T-helper 1 cell treated with Interleukin-12 subunit alpha and Interleukin-12 subunit beta and Interleukin-4 antibody, amounts not matched to agents 30 μg/mL and 1 μg/mL, for 36 hours (primary cell): ENCODE results near the gene IPPK.
"Not testable (repeated sequence)": the region's sequence is repeated elsewhere in the genome, so short reads cannot be mapped to it uniquely, and the experiment has no call there.

Experiments
- H3K27ac Mint-ChIP-seq: one replicate; pipeline ENCODE4 v1.8.0; 2021; ENCODE audit warnings: mild to moderate bottlenecking, mixed read lengths
- H3K27me3 Mint-ChIP-seq: one replicate; pipeline ENCODE4 v1.8.0; 2021; ENCODE audit warnings: low read depth, mixed read lengths
- H3K36me3 Mint-ChIP-seq: one replicate; pipeline ENCODE4 v1.8.0; 2021; ENCODE audit warnings: low read depth, mixed read lengths
- H3K4me1 Mint-ChIP-seq: one replicate; pipeline ENCODE4 v1.8.0; 2021; ENCODE audit warnings: low read depth, mixed read lengths
- H3K4me3 Mint-ChIP-seq: one replicate; pipeline ENCODE4 v1.8.0; 2021; ENCODE audit warnings: mild to moderate bottlenecking, moderate library complexity, mixed read lengths
- H3K9me3 Mint-ChIP-seq: one replicate; pipeline ENCODE4 v1.8.0; 2021; ENCODE audit warnings: mixed read lengths

Gene IPPK

DNA sequence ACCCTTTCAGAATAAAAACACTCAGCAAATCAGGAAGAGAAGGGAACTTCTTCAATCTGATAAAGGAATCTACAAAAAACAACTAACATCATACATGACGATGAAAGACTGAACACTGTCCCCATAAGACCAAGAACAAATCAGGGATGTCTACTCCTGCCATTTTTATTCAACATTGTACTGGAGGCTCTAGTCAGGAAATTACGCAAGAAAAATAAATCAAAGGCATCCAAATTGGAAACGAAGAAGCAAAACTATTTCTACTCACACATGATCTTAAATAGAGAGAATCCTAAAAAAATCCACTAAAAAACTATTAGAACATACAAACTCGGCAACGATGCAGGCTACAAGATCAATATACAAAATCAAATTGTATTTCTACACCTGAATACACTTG, 42.3 kb downstream of the IPPK start:
- peaks cover 36% of the 10 kb centered on the region for H3K36me3 Mint-ChIP-seq
- no peak overlapping the region for H3K27ac Mint-ChIP-seq
- H3K27me3 Mint-ChIP-seq = no peaks in the 10 kb centered on the region
- H3K4me3 Mint-ChIP-seq = no peak overlapping the region
- H3K4me1 Mint-ChIP-seq = peaks cover 9% of the 10 kb centered on the region
- no peaks in the 10 kb centered on the region for H3K9me3 Mint-ChIP-seq

DNA sequence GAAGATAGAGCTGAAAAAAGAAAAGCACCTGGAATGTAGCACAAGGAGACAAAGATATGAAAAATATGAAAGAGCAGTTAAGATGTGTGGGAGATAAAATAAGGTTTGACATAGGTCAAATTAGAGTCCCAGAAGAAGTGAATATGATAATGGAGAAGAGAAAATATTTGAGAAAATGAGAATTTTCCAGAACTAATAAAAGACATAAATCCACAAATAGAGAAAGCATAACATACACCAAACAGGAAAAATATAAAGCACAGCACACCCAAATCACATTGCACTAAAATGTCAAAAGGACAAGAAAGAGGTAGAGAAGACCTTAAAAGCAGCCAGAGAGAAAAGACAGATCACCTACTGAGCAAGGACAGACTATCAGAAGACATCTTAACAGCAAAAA, 43.4 kb downstream of the IPPK start:
- H3K27ac Mint-ChIP-seq = peak overlapping the region; percentile 5
- peaks cover 32% of the 10 kb centered on the region for H3K36me3 Mint-ChIP-seq
- H3K27me3 Mint-ChIP-seq = no peaks in the 10 kb centered on the region
- H3K9me3 Mint-ChIP-seq = no peaks in the 10 kb centered on the region
- H3K4me1 Mint-ChIP-seq = peaks cover under 1% of the 10 kb centered on the region
- no peak overlapping the region for H3K4me3 Mint-ChIP-seq

DNA sequence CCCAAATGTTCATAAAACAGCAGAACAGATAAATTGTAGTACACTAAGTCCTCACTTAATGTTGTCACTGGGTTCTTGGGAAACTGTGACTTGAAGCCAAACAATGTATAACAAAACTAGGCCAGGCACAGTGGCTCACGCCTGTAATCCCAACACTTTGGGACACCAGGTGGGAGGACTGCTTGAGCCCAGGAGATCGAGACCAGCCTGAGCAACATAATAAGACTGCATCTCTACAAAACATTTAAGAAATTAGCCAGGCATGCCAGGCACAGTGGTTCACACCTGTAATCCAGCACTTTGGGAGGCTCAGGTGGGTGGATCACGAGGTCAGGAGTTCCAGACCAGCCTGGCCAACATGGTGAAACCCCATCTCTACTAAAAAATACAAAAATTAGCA, 46.0 kb downstream of the IPPK start:
- not testable (repeated sequence) for H3K4me3 Mint-ChIP-seq, H3K4me1 Mint-ChIP-seq, H3K9me3 Mint-ChIP-seq, H3K27ac Mint-ChIP-seq, H3K27me3 Mint-ChIP-seq
- H3K36me3 Mint-ChIP-seq = peaks cover 30% of the 10 kb centered on the region

DNA sequence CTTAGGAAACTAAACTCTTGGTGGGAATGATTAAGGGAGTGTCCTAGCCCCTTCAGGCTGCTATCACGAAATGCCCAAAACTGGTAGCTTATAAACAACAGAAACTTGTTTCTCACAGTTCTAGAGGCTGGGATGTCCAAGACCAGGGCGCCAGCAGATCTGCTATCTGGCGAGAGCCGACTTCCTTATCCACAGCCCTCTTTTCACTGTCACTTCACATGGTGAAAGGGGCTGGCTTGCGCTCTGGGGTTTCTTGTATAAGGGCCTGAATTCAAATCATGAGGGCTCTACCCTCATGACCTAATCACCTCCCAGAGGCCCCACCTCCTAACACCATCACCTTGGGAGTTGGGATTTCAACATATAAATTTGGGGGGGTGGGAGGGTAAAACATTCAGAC, 49.1 kb downstream of the IPPK start:
- Mint-ChIP-seq H3K27me3 (no peaks in the 10 kb centered on the region), H3K4me3 (no peak overlapping the region), H3K27ac (no peak overlapping the region), H3K36me3 (peaks cover 17% of the 10 kb centered on the region), H3K4me1 (no peaks in the 10 kb centered on the region), H3K9me3 (no peaks in the 10 kb centered on the region)

DNA sequence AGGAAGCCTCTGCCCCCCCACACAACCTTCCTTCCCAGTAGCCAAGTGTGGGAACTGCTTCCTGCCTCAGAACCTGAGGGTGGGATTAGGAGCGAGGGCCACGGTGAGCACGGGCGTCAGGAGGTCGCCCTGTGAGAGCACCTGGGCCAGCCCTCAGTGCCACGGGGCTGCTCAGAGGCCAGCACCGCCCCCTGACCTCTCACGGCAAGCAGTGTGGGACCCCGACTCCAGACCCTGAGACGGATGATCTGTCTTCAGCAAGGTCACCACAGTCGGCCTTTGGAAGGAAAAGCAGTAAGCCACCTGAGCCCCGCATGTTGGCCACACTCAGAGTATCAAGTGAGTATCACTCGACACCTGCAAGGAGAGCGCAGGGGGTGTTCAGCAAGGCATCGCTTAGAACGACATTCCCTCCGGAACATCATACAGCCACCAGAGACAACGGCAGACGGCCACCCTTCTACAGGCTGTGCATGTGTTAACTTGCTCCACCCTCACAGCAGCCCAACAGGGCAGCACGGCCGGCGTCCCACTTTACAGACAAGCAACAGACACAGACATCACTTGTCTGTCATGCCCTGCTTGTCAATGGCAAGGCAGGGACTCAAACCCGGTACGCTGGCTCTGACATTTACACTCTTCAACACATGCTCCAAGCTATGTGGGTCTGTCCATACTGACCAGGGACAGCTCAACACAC, 50.2 kb downstream of the IPPK start:
- H3K27ac Mint-ChIP-seq = no peak overlapping the region
- no peaks in the 10 kb centered on the region for H3K27me3 Mint-ChIP-seq
- peaks cover 24% of the 10 kb centered on the region for H3K36me3 Mint-ChIP-seq
- H3K4me1 Mint-ChIP-seq = no peaks in the 10 kb centered on the region
- no peak overlapping the region for H3K4me3 Mint-ChIP-seq
- H3K9me3 Mint-ChIP-seq = no peaks in the 10 kb centered on the region

DNA sequence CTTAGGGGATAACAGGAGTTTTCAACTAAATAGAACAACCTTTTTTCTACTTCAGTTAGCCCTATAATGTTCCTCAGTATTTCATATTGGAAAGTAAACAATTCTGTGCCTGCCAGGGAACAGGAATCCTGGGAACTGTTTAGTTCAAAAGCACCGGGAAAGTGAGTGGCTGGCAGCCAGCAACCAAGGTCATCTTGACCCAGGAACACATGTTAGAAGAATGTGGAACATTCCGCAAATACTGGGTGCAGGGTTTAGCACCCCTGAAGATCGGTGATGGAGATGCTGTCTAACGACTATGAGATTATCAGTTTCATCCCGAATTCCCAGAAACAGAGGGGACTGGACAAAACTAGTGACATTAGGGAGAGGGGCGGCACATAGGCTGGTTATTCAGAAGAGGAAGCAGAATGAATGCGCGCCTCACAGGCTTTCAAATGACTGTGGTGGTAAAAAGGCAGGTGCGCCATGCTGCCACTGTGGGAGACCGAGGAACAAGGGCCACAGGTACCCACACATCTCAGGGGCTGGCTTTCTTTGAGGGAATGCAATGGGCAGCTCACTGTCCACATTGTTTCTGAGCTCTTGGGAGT, 51.2 kb downstream of the IPPK start:
- Mint-ChIP-seq H3K36me3 (peaks cover 31% of the 10 kb centered on the region), H3K4me1 (no peaks in the 10 kb centered on the region), H3K9me3 (no peaks in the 10 kb centered on the region), H3K27me3 (no peaks in the 10 kb centered on the region), H3K27ac (no peak overlapping the region), H3K4me3 (no peak overlapping the region)

DNA sequence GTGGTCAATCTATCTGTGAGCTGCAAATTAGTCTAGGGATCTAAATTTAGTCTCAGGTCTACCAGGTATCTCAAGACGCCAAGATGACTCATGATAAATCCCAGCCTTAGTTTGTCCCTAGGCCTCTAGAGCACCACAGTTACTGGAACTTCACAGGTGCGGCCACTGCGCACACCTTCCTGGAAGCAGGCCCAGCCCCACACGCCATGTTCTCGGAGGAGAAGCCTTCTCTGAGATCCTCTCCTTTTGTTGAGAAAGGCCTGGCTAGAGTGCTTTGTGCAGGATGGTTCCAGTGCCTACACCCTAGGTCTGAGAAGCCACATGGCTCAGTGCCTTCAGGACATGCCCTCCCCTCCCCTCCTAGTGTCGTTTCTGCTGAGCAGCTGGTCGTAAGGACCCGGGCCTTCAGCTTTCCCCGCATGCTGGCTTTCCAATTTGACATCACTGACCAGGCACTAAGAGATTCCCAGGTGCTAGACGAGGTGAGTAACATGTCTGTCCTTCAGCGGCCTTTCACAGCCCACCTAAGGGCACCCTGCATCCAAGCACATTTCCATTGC, 51.9 kb downstream of the IPPK start:
- H3K27ac Mint-ChIP-seq = no peak overlapping the region
- H3K4me1 Mint-ChIP-seq = no peaks in the 10 kb centered on the region
- H3K9me3 Mint-ChIP-seq = no peaks in the 10 kb centered on the region
- H3K27me3 Mint-ChIP-seq = no peaks in the 10 kb centered on the region
- peaks cover 31% of the 10 kb centered on the region for H3K36me3 Mint-ChIP-seq
- H3K4me3 Mint-ChIP-seq = no peak overlapping the region

DNA sequence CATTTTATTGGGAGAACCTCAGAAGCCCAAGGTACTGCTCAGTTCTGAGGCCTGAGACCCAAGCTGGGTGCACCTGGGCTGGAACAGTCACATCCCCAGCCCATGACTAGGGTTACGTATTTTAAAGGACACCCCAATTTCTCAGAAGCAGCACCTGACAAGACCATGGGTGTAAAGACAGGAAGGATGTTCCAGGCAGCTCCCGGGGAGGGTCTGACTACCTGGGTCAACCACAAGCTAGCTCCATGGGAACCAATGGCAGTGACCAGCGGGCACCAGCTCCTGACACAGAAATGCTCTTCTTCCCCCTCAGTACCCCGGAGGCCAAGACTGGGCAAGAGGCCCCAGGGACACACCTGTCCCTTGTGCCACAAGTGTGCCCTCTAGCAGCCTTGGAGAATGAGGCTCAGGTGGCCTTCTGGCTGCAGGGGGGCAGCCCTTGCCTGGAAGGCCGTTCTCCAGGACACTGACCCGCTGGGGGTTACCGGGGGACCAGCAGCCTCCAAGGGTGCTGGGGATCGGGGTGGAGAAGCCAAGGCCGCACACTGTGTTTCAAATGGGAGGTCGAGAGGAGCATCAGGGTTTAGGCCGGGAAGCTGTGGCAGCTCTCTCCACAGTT, 52.6 kb downstream of the IPPK start:
- H3K4me3 Mint-ChIP-seq = no peak overlapping the region
- no peaks in the 10 kb centered on the region for H3K4me1 Mint-ChIP-seq
- H3K27me3 Mint-ChIP-seq = no peaks in the 10 kb centered on the region
- H3K36me3 Mint-ChIP-seq = peaks cover 31% of the 10 kb centered on the region
- H3K9me3 Mint-ChIP-seq = no peaks in the 10 kb centered on the region
- H3K27ac Mint-ChIP-seq = no peak overlapping the region

DNA sequence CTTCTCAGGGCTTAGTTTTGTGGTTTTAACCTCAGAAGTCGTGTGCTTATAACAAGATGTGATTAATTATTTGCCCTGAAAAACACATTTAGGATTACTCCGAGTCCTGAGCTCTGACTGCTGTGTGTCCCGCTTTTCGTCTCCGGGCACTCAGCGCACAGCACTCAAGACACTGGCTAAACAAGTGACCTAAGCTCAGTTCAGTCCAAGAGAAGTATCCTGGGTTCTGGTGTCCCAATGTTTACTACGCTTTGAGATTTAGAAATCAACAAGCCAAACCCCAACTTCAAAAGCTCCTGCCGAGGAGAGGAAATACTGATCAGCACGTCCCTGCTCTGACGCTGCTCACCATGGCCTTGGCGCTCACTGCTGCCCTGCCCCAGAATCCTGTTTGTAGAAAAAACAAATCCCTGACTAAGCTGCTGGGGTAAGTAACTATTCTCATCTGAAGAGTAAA, 53.2 kb downstream of the IPPK start:
- H3K27ac Mint-ChIP-seq = no peak overlapping the region
- H3K4me1 Mint-ChIP-seq = no peaks in the 10 kb centered on the region
- no peaks in the 10 kb centered on the region for H3K27me3 Mint-ChIP-seq
- H3K9me3 Mint-ChIP-seq = no peaks in the 10 kb centered on the region
- peaks cover 35% of the 10 kb centered on the region for H3K36me3 Mint-ChIP-seq
- H3K4me3 Mint-ChIP-seq = no peak overlapping the region

DNA sequence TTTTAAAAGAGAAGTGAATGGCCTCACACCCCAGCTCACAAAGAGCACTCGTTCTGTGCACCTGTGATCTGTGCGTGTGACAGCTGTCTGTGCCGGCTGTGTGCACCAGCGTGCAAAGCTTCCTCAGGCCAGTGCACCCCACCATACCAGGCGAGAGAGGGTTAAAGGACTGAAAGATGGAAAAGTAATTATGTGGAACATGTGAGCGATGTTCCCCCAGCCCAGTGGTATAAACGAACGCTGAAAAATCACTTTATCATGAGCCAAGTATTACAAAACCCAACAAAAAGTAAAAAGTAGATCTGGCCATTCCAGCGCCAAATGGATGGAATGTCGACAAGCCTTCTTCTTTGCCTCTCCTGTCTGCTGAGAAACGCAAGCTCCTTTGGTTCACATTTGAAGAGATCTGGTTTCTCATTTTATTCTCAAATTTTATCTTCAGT, 53.7 kb downstream of the IPPK start:
- peaks cover 33% of the 10 kb centered on the region for H3K36me3 Mint-ChIP-seq
- no peaks in the 10 kb centered on the region for H3K4me1 Mint-ChIP-seq
- no peak overlapping the region for H3K4me3 Mint-ChIP-seq
- H3K27me3 Mint-ChIP-seq = no peaks in the 10 kb centered on the region
- no peaks in the 10 kb centered on the region for H3K9me3 Mint-ChIP-seq
- no peak overlapping the region for H3K27ac Mint-ChIP-seq

DNA sequence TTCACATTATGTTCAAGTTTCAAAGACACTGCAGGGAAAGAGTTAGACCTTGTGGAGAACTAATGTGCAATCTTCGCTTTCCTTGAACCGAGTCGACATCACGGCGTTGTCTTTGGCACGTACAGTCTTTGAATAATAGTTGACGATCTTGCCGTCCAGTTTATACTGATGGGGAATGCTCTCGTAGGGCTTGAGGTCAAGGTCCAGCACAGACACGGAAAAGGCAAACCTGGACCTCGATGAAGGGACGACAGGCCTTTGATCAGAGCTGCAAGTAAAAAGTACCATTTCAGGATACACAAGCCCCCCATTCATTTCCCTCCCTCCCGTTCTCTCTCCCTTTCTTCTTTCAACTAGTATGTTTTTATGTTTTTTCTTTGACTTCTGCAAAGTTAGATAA, 54.1 kb downstream of the IPPK start:
- no peaks in the 10 kb centered on the region for H3K4me1 Mint-ChIP-seq

DNA sequence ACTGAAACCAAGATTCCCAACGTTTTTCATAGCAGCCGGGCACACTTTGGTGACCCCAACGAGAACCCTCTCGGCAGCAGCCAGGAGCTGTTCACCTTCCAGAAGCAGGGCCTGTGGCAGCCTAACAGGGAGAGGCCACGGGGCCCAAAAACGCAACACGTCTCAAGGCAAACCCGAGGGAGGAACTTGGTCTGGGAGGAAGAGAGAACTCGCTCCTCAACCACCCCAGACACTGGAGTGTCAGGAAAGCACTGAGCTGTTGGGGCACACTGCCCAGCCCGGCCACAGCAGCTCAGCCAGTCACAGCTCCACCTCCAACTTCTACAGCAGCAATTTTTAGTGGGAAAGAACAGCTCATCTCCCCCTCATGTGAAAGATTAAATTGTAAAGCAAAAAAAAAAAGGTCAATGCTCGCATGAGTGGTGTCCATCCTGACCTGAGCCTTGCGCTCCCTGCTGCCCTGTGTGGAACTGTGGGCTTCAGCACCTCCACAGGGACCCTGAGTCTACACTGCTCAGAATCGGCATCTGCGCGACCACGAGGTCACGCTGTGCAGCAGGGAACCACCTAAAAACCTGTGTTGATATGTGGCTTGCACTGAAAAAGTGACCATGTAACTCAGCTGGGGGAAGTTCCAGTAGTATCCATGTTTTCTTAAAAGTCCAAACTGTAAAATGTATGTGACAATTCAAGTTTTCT, 55.0 kb downstream of the IPPK start:
- Mint-ChIP-seq H3K27me3 (no peaks in the 10 kb centered on the region), H3K9me3 (no peaks in the 10 kb centered on the region), H3K36me3 (peaks cover 30% of the 10 kb centered on the region), H3K4me3 (no peak overlapping the region), H3K27ac (no peak overlapping the region), H3K4me1 (no peaks in the 10 kb centered on the region)

More for the DNA sequence above, 54.1 kb downstream of the IPPK start:
- Mint-ChIP-seq H3K27me3 (no peaks in the 10 kb centered on the region), H3K4me3 (no peak overlapping the region), H3K27ac (no peak overlapping the region), H3K36me3 (peaks cover 33% of the 10 kb centered on the region), H3K9me3 (no peaks in the 10 kb centered on the region)

DNA sequence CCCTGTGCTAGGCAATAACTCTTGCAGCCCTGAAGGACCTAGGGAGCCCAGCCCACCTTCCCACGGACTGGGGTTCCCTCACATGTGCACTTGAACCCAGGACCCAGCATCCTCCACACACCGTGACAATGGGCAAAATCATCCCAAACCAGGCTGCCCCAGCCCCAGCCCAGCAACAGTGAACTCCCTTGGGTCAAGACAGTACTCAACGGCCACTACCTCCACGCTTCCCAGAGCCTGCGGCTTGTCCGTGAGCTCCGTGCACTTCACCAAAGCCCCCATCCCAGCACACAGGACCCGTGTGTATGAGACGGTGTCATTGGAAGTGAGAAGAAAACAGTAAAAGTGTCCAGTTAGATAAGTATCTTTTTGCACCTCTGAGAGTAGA, 55.8 kb downstream of the IPPK start:
- H3K9me3 Mint-ChIP-seq = no peaks in the 10 kb centered on the region
- peaks cover 27% of the 10 kb centered on the region for H3K36me3 Mint-ChIP-seq
- no peak overlapping the region for H3K4me3 Mint-ChIP-seq
- no peaks in the 10 kb centered on the region for H3K27me3 Mint-ChIP-seq
- no peaks in the 10 kb centered on the region for H3K4me1 Mint-ChIP-seq
- H3K27ac Mint-ChIP-seq = no peak overlapping the region

DNA sequence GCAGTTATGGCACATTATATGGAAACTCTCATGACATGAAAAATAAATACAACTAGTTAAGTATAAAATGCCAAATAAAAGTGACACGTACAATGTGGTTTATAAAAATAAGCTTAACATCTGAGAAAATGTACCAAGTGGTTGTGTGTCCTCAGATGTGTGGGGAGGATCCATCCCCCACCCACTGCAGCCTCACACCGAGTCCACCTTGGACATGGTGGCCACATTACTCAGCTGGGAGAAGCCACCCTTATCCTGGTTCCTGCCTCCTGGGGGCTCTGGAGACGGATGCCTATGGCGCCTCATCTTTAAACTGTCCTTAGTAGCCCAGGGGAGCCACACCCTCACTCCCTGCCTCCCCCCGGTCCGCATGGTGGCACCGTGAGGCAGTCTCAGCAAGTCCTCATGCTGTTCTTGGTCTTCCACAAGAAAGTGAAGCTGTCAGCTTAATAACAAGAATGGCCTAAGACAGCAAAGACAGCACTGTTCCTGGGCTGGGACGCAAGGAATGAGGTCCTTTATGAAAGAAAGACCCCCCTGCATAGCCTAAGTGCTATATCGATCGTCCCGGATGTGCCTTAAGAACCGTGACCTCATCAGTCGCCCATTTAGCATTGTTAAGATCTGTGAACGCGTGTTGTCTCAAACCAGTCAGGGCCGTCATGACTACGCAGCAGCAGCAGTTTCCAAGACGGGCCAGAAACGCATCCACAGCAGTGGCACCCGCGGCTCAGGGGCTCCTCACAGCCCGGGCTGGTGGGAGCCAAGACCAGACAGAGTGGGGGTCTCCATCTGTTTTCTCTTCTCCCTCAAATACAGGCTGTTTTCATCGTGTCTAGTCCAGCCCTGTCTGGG, 56.4 kb downstream of the IPPK start:
- Mint-ChIP-seq H3K27me3 (no peaks in the 10 kb centered on the region), H3K4me3 (no peak overlapping the region), H3K4me1 (no peaks in the 10 kb centered on the region), H3K36me3 (peaks cover 26% of the 10 kb centered on the region), H3K27ac (no peak overlapping the region), H3K9me3 (no peaks in the 10 kb centered on the region)
